Measurements from ENCODE around the gene NUDT21. TPM values are rescaled to one million over a fixed set of nuclear protein-coding genes. Genes with fewer than 3 reads are reported as not detected.

NUDT21 gene
- total RNA-seq, 1 donor from 2014 or later: 141 TPM

DNA sequence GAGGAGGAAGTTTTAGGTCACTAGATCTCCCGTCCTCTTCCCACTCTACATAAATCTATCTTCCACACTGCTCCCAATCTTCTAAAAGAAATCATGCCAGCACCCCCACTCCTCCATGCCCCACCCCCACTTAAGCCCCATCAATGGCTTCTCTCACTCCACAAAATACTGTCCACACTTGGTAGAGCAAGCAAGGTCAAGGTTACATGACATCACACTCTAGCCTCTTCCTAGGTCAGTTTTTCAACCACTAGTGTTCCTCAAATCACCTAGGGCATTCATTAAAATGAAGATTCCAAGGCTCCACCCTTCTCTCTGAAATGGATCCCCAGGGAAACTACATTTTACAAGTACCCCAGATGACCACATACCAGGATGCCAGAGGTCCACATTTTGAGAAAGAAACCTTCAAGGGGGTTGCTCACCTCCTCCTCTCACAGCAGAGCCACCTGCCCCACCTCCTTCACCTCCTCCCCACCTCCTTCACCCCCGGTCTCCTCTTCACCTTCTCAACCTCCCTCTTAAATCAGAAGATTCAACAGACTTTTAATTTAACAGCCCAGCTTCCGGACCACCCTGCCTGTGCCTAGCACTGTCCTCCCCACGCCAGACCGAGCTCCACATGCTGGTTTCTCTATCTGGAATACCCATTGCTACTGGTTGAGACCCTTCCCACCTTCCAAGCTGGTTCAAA, 29.0 kb downstream of the NUDT21 start:
- TF ChIP-seq, protein P1, sequence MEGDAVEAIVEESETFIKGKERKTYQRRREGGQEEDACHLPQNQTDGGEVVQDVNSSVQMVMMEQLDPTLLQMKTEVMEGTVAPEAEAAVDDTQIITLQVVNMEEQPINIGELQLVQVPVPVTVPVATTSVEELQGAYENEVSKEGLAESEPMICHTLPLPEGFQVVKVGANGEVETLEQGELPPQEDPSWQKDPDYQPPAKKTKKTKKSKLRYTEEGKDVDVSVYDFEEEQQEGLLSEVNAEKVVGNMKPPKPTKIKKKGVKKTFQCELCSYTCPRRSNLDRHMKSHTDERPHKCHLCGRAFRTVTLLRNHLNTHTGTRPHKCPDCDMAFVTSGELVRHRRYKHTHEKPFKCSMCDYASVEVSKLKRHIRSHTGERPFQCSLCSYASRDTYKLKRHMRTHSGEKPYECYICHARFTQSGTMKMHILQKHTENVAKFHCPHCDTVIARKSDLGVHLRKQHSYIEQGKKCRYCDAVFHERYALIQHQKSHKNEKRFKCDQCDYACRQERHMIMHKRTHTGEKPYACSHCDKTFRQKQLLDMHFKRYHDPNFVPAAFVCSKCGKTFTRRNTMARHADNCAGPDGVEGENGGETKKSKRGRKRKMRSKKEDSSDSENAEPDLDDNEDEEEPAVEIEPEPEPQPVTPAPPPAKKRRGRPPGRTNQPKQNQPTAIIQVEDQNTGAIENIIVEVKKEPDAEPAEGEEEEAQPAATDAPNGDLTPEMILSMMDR (IDR thresholded peaks at IDR 0.05; ENCODE audit: unreplicated experiment): no peak
- Mint-ChIP-seq H3K27ac (no peak overlapping the region), H3K9me3 (no peaks in the 10 kb centered on the region), H3K4me1 (peaks cover 32% of the 10 kb centered on the region), H3K36me3 (no peaks in the 10 kb centered on the region), H3K4me3 (no peak overlapping the region), H3K27me3 (ENCODE audit: low read depth) (no peaks in the 10 kb centered on the region)
- DNase-seq (ENCODE audit: low spot score in 2 of 2, unreplicated experiment in 2 of 2): no peak

DNA sequence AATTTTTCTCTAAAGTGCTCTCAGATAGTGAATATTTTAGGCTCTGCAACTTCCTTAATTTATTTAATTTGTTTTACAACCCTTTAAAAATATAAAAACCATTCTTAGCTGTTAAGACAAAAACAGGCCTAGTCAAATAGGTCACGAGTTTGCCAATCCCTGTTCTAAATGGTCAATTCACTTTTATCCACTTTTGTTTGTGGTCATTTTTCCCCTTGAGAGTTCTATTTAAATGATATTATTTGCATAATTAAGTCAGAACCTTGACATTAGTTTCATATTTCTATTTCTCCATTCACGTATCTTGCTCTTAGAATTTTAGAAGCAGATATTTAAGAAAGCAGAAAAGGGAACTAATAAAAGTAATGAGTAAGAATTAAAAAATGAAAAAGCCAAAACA, 29.8 kb downstream of the NUDT21 start:
- no peak overlapping the region for H3K27ac Mint-ChIP-seq
- H3K9me3 Mint-ChIP-seq: no peaks in the 10 kb centered on the region
- peaks cover 32% of the 10 kb centered on the region for H3K4me1 Mint-ChIP-seq
- no peaks in the 10 kb centered on the region for H3K36me3 Mint-ChIP-seq
- TF ChIP-seq, protein P1 (IDR thresholded peaks at IDR 0.05; ENCODE audit: unreplicated experiment): no peak
- H3K27me3 Mint-ChIP-seq (ENCODE audit: low read depth): no peaks in the 10 kb centered on the region
- H3K4me3 Mint-ChIP-seq: no peak overlapping the region
- DNase-seq (ENCODE audit: low spot score in 2 of 2, unreplicated experiment in 2 of 2): no peak

DNA sequence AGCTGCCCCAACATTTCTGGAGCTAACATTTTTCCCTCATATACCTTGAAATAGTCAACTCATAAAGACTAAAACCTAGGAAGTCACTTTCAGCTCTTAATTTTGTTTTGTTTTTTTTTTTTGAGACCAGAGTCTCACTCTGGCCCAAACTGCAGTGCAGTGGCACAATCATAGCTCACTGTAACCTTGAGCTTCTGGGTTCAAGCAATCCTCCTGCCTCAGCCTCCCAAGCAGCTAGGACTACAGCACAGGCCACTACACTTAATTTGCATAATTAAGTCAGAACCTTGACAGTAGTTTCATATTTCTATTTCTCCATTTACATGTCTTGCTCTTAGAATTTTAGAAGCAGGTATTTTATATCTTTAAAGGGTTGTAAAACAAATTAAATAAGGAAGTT, 30.5 kb downstream of the NUDT21 start:
- Mint-ChIP-seq H3K4me1 (peaks cover 32% of the 10 kb centered on the region), H3K9me3 (no peaks in the 10 kb centered on the region), H3K4me3 (no peak overlapping the region), H3K27ac (peak overlapping the region; percentile 16), H3K36me3 (no peaks in the 10 kb centered on the region), H3K27me3 (ENCODE audit: low read depth) (no peaks in the 10 kb centered on the region)
- DNase-seq (ENCODE audit: low spot score in 2 of 2, unreplicated experiment in 2 of 2): no peak
- TF ChIP-seq, protein P1 (IDR thresholded peaks at IDR 0.05; ENCODE audit: unreplicated experiment): no peak

DNA sequence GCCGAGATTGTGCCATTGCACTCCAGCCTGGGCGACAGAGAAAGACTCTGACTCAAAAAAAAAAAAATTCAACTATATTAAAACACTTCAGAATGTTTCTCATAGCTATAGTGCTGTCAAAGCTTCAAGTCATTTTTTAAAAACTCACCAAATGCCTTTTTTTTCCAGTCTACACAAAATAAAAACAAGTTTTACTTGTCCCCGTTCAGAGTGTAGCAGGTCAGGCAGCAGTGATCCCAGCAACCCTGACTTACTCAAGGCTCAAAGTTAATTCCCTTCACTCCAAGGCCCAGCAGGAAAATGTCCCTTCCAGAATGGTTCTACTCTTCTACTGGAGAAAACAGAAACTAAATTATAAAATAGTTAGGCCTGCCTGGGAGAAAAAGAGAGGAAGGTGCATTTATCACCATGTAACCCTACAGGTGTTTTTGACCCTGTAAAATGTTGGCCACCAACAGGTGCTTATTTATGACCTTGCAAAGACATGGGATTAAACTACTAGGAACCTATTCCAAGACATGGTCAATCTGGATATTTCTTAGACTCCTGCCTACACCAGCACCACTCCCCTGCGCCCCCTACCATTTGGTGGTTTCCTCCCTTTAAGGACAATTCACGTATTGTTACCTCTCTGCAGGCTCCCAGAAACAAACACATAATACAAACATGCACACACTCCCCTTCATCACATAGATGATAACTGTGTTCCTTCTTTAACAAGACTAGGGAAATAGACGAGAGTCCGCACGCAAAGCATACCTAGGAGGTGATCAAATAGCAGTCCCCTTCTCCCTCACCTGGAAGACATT, 31.2 kb downstream of the NUDT21 start:
- no peak overlapping the region for H3K4me3 Mint-ChIP-seq
- DNase-seq (ENCODE audit: low spot score in 2 of 2, unreplicated experiment in 2 of 2): no peak
- no peaks in the 10 kb centered on the region for H3K36me3 Mint-ChIP-seq
- H3K27me3 Mint-ChIP-seq (ENCODE audit: low read depth): no peaks in the 10 kb centered on the region
- no peaks in the 10 kb centered on the region for H3K9me3 Mint-ChIP-seq
- peak overlapping the region; percentile 34 for H3K27ac Mint-ChIP-seq
- peaks cover 32% of the 10 kb centered on the region for H3K4me1 Mint-ChIP-seq
- TF ChIP-seq, protein P1 (IDR thresholded peaks at IDR 0.05; ENCODE audit: unreplicated experiment): no peak

DNA sequence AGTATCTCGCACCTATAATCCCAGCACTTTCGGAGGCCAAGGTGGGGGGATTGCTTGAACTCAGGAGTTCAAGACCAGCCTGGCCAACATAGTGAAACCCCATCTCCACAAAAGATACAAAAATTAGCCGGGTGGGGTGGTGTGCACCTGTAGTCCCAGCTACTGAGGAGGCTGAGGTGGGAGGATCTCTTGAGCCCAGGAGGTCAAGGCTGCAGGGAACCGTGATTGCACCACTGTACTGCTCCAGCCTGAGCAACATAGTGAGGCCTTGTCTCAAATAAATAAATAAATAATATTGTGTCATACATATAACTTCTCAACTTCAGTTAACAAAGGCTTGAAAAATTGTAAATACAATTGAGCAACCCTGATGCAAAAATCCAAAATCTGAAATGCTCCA, 34.0 kb downstream of the NUDT21 start:
- no peak overlapping the region for H3K27ac Mint-ChIP-seq

More for the DNA sequence above, 34.0 kb downstream of the NUDT21 start:
- no peaks in the 10 kb centered on the region for H3K27me3 Mint-ChIP-seq (ENCODE audit: low read depth)
- H3K36me3 Mint-ChIP-seq: peaks cover 7% of the 10 kb centered on the region
- no peaks in the 10 kb centered on the region for H3K9me3 Mint-ChIP-seq
- H3K4me3 Mint-ChIP-seq: no peak overlapping the region
- TF ChIP-seq, protein P1 (IDR thresholded peaks at IDR 0.05; ENCODE audit: unreplicated experiment): no peak
- H3K4me1 Mint-ChIP-seq: peaks cover 11% of the 10 kb centered on the region
- no peak for DNase-seq (ENCODE audit: low spot score in 2 of 2, unreplicated experiment in 2 of 2)

All from mesothelial cell of epicardium (in vitro differentiated cells).